Right lobe of liver (tissue), 6 donors: ENCODE results near the gene WDR13. TPM values are rescaled to one million over a fixed set of nuclear protein-coding genes. Genes with fewer than 3 reads are reported as not detected.

Source experiments
- ATAC-seq, 4 donors: fragments of 200-7000 bp; cut with Tn5 transposase; one replicate each; pipeline ENCODE4 v1.9.1; 2020; ENCODE audit warnings: mild to moderate bottlenecking in 4 of 4, moderate library complexity in 4 of 4
- DNase-seq, 3 donors: peaks; one replicate each; pipeline ENCODE4 v3.0.0-alpha.2; 2020
- H3K27ac ChIP-seq, 3 donors: fragments of 200-600 bp; one replicate each; pipeline ENCODE4 v1.8.0; 2022
- H3K27me3 ChIP-seq, 2 donors: fragments of 200-600 bp; one replicate each; pipeline ENCODE4 v1.8.0; 2022
- H3K36me3 ChIP-seq, 4 donors: fragments of 200-600 bp; sonication (generic) in 1 of 4; one replicate each; pipeline versions ENCODE4 v1.5.1 to v1.8.0; 2017 to 2022; ENCODE audit warnings: control low read depth in 1 of 4
- H3K4me1 ChIP-seq, 4 donors: fragments of 200-600 bp; sonication (generic) in 1 of 4; one replicate each; pipeline versions ENCODE4 v1.5.1 to v1.8.0; 2017 to 2022; ENCODE audit warnings: control low read depth in 1 of 4
- H3K4me3 ChIP-seq, 3 donors: fragments of 200-600 bp; one replicate each; pipeline ENCODE4 v1.8.0; 2022
- H3K9me3 ChIP-seq, 4 donors: fragments of 200-600 bp; sonication (generic) in 1 of 4; one replicate each; pipeline versions ENCODE4 v1.5.1 to v1.8.0; 2017 to 2022; ENCODE audit warnings: control low read depth in 1 of 4
- POLR2A ChIP-seq: fragments of 450-650 bp; IDR thresholded peaks from one replicate; pipeline ENCODE4 v1.6.1; 2017; ENCODE audit warnings: antibody characterized with exemption, mild to moderate bottlenecking
- WGBS: methylation state at CpG from one replicate; pipeline ENCODE4 v1.1.6; 2018; ENCODE audit warnings: low coverage, low lambda C conversion rate; ENCODE audit not compliant: insufficient coverage; ENCODE audit errors: missing lambda C conversion rate; 5-methylcytosine and 5-hydroxymethylcytosine counted together
- intact Hi-C, 2 donors: fragments of 100-400 bp; cut with DNase I; formaldehyde crosslinking; loops; one replicate each; pipeline versions ENCODE4 v1.11.2 to v1.14.1; 2022
- total RNA-seq, 6 experiments: library from RNA; depleted of rRNA in 2 of 6; stranded (reverse); fragments of >200 nt in 2 of 6; fragmentation: NEBNext Ultra II Directional in 3 of 6; extraction: Animal tissue kit (Norgen Biotek cat#: 25700) in 3 of 6; gene quantifications; one replicate each; pipeline versions ENCODE4 v1.1.0 to v1.2.4, GENCODE V29; 2016 to 2023
- TF ChIP-seq, protein P1 (sequence below), 4 donors: fragments of 200-600 bp in 3 of 4; fragments of 450-650 bp in 1 of 4; IDR thresholded peaks; one replicate each; pipeline versions ENCODE4 v1.5.1 to v1.8.0; 2016 to 2022; ENCODE audit warnings: antibody characterized with exemption in 4 of 4, mild to moderate bottlenecking in 2 of 4
- donor health status: DM: no; HTN: yes; CAD: no.
- donor health status: DM: no; HTN: no; CAD: no.
- donor health status: DM: no; HTN: no; CAD: no.
- donor health status: DM: no; HTN: yes; CAD: no.
- donor health status: DM: no; HTN: yes; CAD: no.

Gene WDR13
- total RNA-seq, 6 experiments from 2014 or later = 46.5 to 193 (median 80.8) TPM

DNA sequence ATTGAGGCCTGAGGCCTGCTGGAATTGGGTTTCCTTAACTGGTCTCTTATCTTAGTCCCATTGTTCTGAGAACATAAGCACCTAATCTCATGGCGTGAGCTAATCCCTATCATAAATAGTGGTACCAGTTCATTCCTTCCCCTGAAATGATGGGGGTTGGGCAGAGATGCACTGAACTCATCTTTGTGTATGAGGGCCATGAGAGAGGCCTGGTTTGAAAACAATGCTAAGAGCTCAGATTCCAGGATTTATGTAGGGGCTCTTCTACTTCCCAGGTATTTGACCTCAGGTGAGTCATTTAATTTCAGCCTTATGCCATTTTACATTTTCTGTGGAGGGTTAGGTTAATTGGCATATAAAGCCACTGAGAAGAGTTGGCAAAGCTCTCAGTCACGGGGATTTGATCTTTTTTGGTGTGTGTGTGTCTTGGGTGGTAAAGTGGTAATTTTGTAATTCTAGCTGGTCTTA, 18.6 kb upstream of the WDR13 start:
- 52% methylated on average over 2 of the region's 2 CpGs for WGBS
- DNase-seq (no peak), ATAC-seq (no peak)
- Histone ChIP-seq H3K27ac (no peak overlapping the region), H3K36me3 (peaks cover 0 to 32% (median 14%) of the 10 kb centered on the region in 4 donors), H3K9me3 (no peaks in the 10 kb centered on the region), H3K4me3 (no peak overlapping the region), H3K27me3 (no peaks in the 10 kb centered on the region), H3K4me1 (peaks cover 0 to 10% (median 0%) of the 10 kb centered on the region in 4 donors)
- intact Hi-C loops = no loop called here
- TF ChIP-seq POLR2A = no peak
- TF ChIP-seq, protein P1, sequence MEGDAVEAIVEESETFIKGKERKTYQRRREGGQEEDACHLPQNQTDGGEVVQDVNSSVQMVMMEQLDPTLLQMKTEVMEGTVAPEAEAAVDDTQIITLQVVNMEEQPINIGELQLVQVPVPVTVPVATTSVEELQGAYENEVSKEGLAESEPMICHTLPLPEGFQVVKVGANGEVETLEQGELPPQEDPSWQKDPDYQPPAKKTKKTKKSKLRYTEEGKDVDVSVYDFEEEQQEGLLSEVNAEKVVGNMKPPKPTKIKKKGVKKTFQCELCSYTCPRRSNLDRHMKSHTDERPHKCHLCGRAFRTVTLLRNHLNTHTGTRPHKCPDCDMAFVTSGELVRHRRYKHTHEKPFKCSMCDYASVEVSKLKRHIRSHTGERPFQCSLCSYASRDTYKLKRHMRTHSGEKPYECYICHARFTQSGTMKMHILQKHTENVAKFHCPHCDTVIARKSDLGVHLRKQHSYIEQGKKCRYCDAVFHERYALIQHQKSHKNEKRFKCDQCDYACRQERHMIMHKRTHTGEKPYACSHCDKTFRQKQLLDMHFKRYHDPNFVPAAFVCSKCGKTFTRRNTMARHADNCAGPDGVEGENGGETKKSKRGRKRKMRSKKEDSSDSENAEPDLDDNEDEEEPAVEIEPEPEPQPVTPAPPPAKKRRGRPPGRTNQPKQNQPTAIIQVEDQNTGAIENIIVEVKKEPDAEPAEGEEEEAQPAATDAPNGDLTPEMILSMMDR (IDR thresholded peaks at IDR 0.05) = no peak

- ATAC-seq = no peak
- Histone ChIP-seq H3K4me3 (no peak overlapping the region), H3K27me3 (no peaks in the 10 kb centered on the region), H3K9me3 (no peaks in the 10 kb centered on the region), H3K27ac (no peak overlapping the region), H3K36me3 (peaks cover 0 to 32% (median 14%) of the 10 kb centered on the region in 4 donors), H3K4me1 (peaks cover 0 to 10% (median 0%) of the 10 kb centered on the region in 4 donors)
- intact Hi-C loops = no loop called here
- 67% methylated on average over 1 of the region's 3 CpGs for WGBS
- no peak for DNase-seq
- TF ChIP-seq POLR2A = no peak
- TF ChIP-seq, protein P1 (IDR thresholded peaks at IDR 0.05) = no peak
Measured at GRCh38 chrX:48579259-48579658, 18.0 kb upstream of the WDR13 start.

DNA sequence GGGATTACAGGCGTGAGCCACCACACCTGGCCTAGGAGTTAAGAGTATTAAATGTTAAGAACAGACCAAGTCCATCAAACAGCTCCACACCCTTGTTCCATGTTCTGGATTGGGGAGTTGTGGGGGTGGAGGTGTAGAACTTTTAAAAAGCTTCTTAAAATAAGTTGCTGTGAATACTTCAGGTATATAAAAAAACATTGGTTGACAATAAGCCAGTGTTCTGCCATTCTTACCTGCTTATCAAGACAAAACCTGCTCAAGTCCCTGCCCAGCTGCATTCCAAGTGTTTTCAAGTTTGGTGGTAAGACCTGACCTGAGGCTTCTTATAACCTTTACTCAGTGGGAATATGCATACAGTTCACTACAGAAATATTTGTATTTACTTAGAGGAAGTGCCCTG, 16.6 kb upstream of the WDR13 start:
- TF ChIP-seq, protein P1 (IDR thresholded peaks at IDR 0.05) = no peak
- TF ChIP-seq POLR2A = no peak

DNA sequence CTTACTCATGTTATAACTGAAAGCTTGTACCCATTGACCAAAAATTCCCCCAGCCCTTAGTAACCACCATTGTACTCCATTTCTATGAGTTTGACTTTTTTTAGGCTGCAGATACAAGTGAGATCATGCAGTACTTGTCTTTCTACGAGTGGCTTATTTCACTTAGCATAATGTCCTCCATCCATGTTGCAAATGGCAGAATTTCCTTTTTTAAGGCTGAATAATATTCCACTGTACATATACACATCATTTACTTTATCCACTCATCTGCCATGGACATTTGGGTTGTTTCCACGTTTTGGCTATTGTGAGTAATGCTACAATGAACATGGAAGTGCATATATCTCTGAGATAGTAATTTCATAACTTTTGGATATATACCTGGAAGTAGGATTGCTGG, 12.6 kb upstream of the WDR13 start:
- no peaks in the 10 kb centered on the region for H3K4me1 ChIP-seq
- intact Hi-C loops = no loop called here
- no peaks in the 10 kb centered on the region for H3K9me3 ChIP-seq
- no peak for ATAC-seq
- no peak overlapping the region for H3K27ac ChIP-seq
- WGBS = 27% methylated on average over 2 of the region's 2 CpGs
- no peak for DNase-seq
- no peaks in the 10 kb centered on the region for H3K27me3 ChIP-seq
- TF ChIP-seq POLR2A = no peak
- TF ChIP-seq, protein P1 (IDR thresholded peaks at IDR 0.05) = no peak
- no peak overlapping the region for H3K4me3 ChIP-seq
- H3K36me3 ChIP-seq = no peaks in the 10 kb centered on the region

More for the DNA sequence above, 16.6 kb upstream of the WDR13 start:
- Histone ChIP-seq H3K4me3 (no peak overlapping the region), H3K27me3 (no peaks in the 10 kb centered on the region), H3K27ac (no peak overlapping the region), H3K9me3 (no peaks in the 10 kb centered on the region), H3K4me1 (peaks cover 0 to 3% (median 0%) of the 10 kb centered on the region in 4 donors), H3K36me3 (peaks cover 0 to 28% (median 12%) of the 10 kb centered on the region in 4 donors)
- intact Hi-C loops = no loop called here
- DNase-seq (no peak), ATAC-seq (no peak)
- WGBS = 89% methylated on average over 1 of the region's 1 CpG
